Measurements from ENCODE around the gene GPR137B. TPM values are rescaled to one million over a fixed set of nuclear protein-coding genes. Genes with fewer than 3 reads are reported as not detected.

GPR137B gene
- total and polyA plus RNA-seq, 2 of the 13 experiments (the other 11 are each of a cell fraction or from before 2014, with no cell fraction given), result 0.31 to 0.41 TPM

- intact Hi-C loops (cut with micrococcal nuclease; ENCODE audit: unreplicated experiment) (loop anchor here (5.0 to 10.0 kb wide), 4 partner anchors 495 to 1280 kb away; partner anchors contain the start of gene HEATR1), in situ Hi-C loops (cut with HindIII; ENCODE audit: extremely low pct_ligation_motif_present, low pct_unique_long_range_greater_than_20kb) (loop anchor here (10.0 to 25.0 kb wide), 4 partner anchors 757 to 1455 kb away; no protein-coding TSS in a partner anchor)
- H3K9ac ChIP-seq (ENCODE audit: insufficient read depth, low read depth, low read length), result no peak overlapping the region
- no peak overlapping the region for H3K4me2 ChIP-seq (ENCODE audit: low read depth, low read length)
- FAIRE-seq (no peak), DNase-seq (ENCODE audit: low spot score) (no peak), ATAC-seq (no peak)
- no peaks in the 10 kb centered on the region for H4K20me1 ChIP-seq (ENCODE audit: insufficient read depth, low read length)
- H3K27me3 ChIP-seq (ENCODE audit: control insufficient read depth in 1 of 2, insufficient read depth in 2 of 2, low read length in 2 of 2), result peaks cover 2 to 5% of the 10 kb centered on the region in 2 experiments; a peak in 1 of 5 replicates
- TF ChIP-seq ZNF121 (CRISPR knock-in tag; IDR thresholded peaks at IDR 0.05), result peak; percentile 63
- no peak for TF ChIP-seq PREB (CRISPR knock-in tag; IDR thresholded peaks at IDR 0.05)
- no TSS peak for BruUV-seq (replicated peaks)
- no peak overlapping the region for H2AFZ ChIP-seq (ENCODE audit: low read length)
- H3K4me3 ChIP-seq (replicated peaks in 1 of 3; ENCODE audit: insufficient read depth in 1 of 3, low read depth in 2 of 3, low read length in 3 of 3), result no peak overlapping the region
- H3K9me3 ChIP-seq (ENCODE audit: low read length), result no peaks in the 10 kb centered on the region
- ChIA-PET POLR2A (no interaction called here), CTCF (ENCODE audit: low intra/inter-chr PET ratio, low total read pairs) (no interaction called here)
- H3K27ac ChIP-seq (ENCODE audit: extremely low read length, insufficient read depth, low read length), result no peak overlapping the region
- no peaks in the 10 kb centered on the region for H3K36me3 ChIP-seq (replicated peaks in 1 of 2; ENCODE audit: control insufficient read depth in 1 of 2, insufficient read depth in 2 of 2, low read length in 2 of 2)
- 34% methylated on average over 9 of the region's 9 CpGs for WGBS (ENCODE audit: low lambda C conversion rate)
- H3K79me2 ChIP-seq (ENCODE audit: insufficient read depth, low read length), result no peaks in the 10 kb centered on the region
- H3K4me1 ChIP-seq (ENCODE audit: insufficient read depth, low read length), result peaks cover 29% of the 10 kb centered on the region
Measured at GRCh38 chr1:236107121-236107907, 35.0 kb upstream of the GPR137B start.

GRCh38 chr1:236108027-236108648 is 34.2 kb upstream of the GPR137B start:
- Histone ChIP-seq H4K20me1 (ENCODE audit: insufficient read depth, low read length) (no peaks in the 10 kb centered on the region), H3K36me3 (replicated peaks in 1 of 2; ENCODE audit: control insufficient read depth in 1 of 2, insufficient read depth in 2 of 2, low read length in 2 of 2) (no peaks in the 10 kb centered on the region), H3K27me3 (ENCODE audit: control insufficient read depth in 1 of 2, insufficient read depth in 2 of 2, low read length in 2 of 2) (peaks cover 2 to 5% of the 10 kb centered on the region in 2 experiments; a peak in 1 of 5 replicates), H3K79me2 (ENCODE audit: insufficient read depth, low read length) (no peaks in the 10 kb centered on the region), H3K9ac (ENCODE audit: insufficient read depth, low read depth, low read length) (no peak overlapping the region), H3K4me2 (ENCODE audit: low read depth, low read length) (no peak overlapping the region), H3K4me1 (ENCODE audit: insufficient read depth, low read length) (peaks cover 29% of the 10 kb centered on the region), H2AFZ (ENCODE audit: low read length) (no peak overlapping the region), H3K9me3 (ENCODE audit: low read length) (no peaks in the 10 kb centered on the region), H3K4me3 (replicated peaks in 1 of 3; ENCODE audit: insufficient read depth in 1 of 3, low read depth in 2 of 3, low read length in 3 of 3) (no peak overlapping the region), H3K27ac (ENCODE audit: extremely low read length, insufficient read depth, low read length) (no peak overlapping the region)
- CTCF ChIA-PET (ENCODE audit: low intra/inter-chr PET ratio, low total read pairs), result interaction anchor here (2.9 kb wide), 1 partner anchor 382 kb away, joined by 17 read pairs; no protein-coding TSS in a partner anchor
- TF ChIP-seq ZIK1 (CRISPR knock-in tag; IDR thresholded peaks at IDR 0.05; ENCODE audit: borderline replicate concordance, low read depth), result no peak
- TF ChIP-seq CEBPG (CRISPR knock-in tag; IDR thresholded peaks at IDR 0.05), result peak; percentile 40; the same call in 1 of the 2 replicates
- no peak for TF ChIP-seq RFXANK (CRISPR knock-in tag; IDR thresholded peaks at IDR 0.05)
- peak; percentile 55; the same call in 1 of the 2 replicates for TF ChIP-seq CEBPB (IDR thresholded peaks at IDR 0.05; ENCODE audit: borderline replicate concordance, low read depth, low read length)
- TF ChIP-seq CHD4 (IDR thresholded peaks at IDR 0.05; ENCODE audit: borderline replicate concordance, low read length), result no peak
- no peak for TF ChIP-seq NR2F1 (CRISPR knock-in tag; IDR thresholded peaks at IDR 0.05)
- TF ChIP-seq ZFP41 (CRISPR knock-in tag; IDR thresholded peaks at IDR 0.05; ENCODE audit: borderline replicate concordance), result no peak
- no peak for TF ChIP-seq IRX3 (CRISPR knock-in tag; IDR thresholded peaks at IDR 0.05; ENCODE audit: borderline replicate concordance, low read depth)
- intact Hi-C loops (cut with micrococcal nuclease; ENCODE audit: unreplicated experiment), result loop anchor here (5.0 to 10.0 kb wide), 4 partner anchors 494 to 1279 kb away; partner anchors contain the start of gene HEATR1
- no TSS peak for BruUV-seq (replicated peaks)
- FAIRE-seq (no peak), DNase-seq (ENCODE audit: low spot score) (no peak), ATAC-seq (no peak)
- in situ Hi-C loops (cut with HindIII; ENCODE audit: extremely low pct_ligation_motif_present, low pct_unique_long_range_greater_than_20kb), result loop anchor here (10.0 to 25.0 kb wide), 4 partner anchors 757 to 1454 kb away; no protein-coding TSS in a partner anchor
- POLR2A ChIA-PET, result no interaction called here
- 36% methylated on average over 7 of the region's 7 CpGs for WGBS (ENCODE audit: low lambda C conversion rate)

Data from HepG2 (cell line).